NCI-H146 (cell line): ENCODE data around the gene SLC13A5.
"Not testable (repeated sequence)": the region's sequence is repeated elsewhere in the genome, so short reads cannot be mapped to it uniquely, and the experiment has no call there.

Experiments used
- DNase-seq: peaks from one replicate; lab custom pipeline; 2025; lab: John Stamatoyannopoulos, UW

SLC13A5 gene

GRCh38 chr17:6713130-6713917 lies at the start of gene SLC13A5:
Gene SLC13A5, minus strand, starts transcription at chr17:6713369. Its CDS starts 36 bp downstream, at chr17:6713333.
- DNase-seq, result no peak

GRCh38 chr17:6761779-6762178 lies 48.6 kb upstream of the SLC13A5 start:
- DNase-seq, result no peak

- DNase-seq, result no peak
Observed at GRCh38 chr17:6757747-6758146, 44.6 kb upstream of the SLC13A5 start.

GRCh38 chr17:6756425-6757031 lies 43.4 kb upstream of the SLC13A5 start:
- no peak for DNase-seq

- DNase-seq, result no peak
Observed at GRCh38 chr17:6755731-6756184, 42.6 kb upstream of the SLC13A5 start, which contains the start of gene XAF1. Gene XAF1, plus strand, starts transcription at chr17:6756046. Its CDS starts 33 bp downstream, at chr17:6756079.

- DNase-seq, result no peak
Observed at GRCh38 chr17:6755281-6755680, 42.1 kb upstream of the SLC13A5 start.

GRCh38 chr17:6753546-6753945 lies 40.4 kb upstream of the SLC13A5 start:
- no peak for DNase-seq

GRCh38 chr17:6753006-6753445 lies 39.9 kb upstream of the SLC13A5 start:
- DNase-seq, result no peak

- no peak for DNase-seq
Observed at GRCh38 chr17:6752068-6752909, 39.1 kb upstream of the SLC13A5 start.

- DNase-seq, result no peak
Observed at GRCh38 chr17:6749519-6749918, 36.4 kb upstream of the SLC13A5 start.

- DNase-seq, result no peak
Observed at GRCh38 chr17:6748617-6749016, 35.4 kb upstream of the SLC13A5 start.

GRCh38 chr17:6746665-6747064 lies 33.5 kb upstream of the SLC13A5 start:
- not testable (repeated sequence) for DNase-seq

GRCh38 chr17:6729531-6729930 lies 16.4 kb upstream of the SLC13A5 start:
- no peak for DNase-seq

GRCh38 chr17:6724009-6724408 lies 10.8 kb upstream of the SLC13A5 start:
- DNase-seq, result no peak

- no peak for DNase-seq
Observed at GRCh38 chr17:6721744-6722143, 8.6 kb upstream of the SLC13A5 start.

GRCh38 chr17:6716736-6717135 lies 3.6 kb upstream of the SLC13A5 start:
- no peak for DNase-seq

- no peak for DNase-seq
Observed at GRCh38 chr17:6714315-6714874, 1.2 kb upstream of the SLC13A5 start.

GRCh38 chr17:6713918-6714271 lies 726 bp upstream of the SLC13A5 start:
- DNase-seq, result no peak

- no peak for DNase-seq
Observed at GRCh38 chr17:6712854-6713129, 377 bp downstream of the SLC13A5 start.

- no peak for DNase-seq
Observed at GRCh38 chr17:6712058-6712853, 913 bp downstream of the SLC13A5 start.

- DNase-seq, result no peak
Observed at GRCh38 chr17:6711681-6712057, 1.5 kb downstream of the SLC13A5 start.
